MM.1S (cell line): ENCODE results near the gene TCF19.

Experiments
- CTCF ChIP-seq: fragments of 300-600 bp; sonication (generic); IDR thresholded peaks from 2 replicates; pipeline ENCODE4 v1.5.1; 2016; ENCODE audit warnings: antibody characterized with exemption, low read length, mixed read lengths
- EZH2phosphoT487 ChIP-seq: fragments of 300-600 bp; sonication (generic); IDR thresholded peaks from 2 replicates; pipeline ENCODE4 v1.6.1; 2018; ENCODE audit warnings: antibody characterized with exemption, low read length

- TF ChIP-seq CTCF (no peak), EZH2phosphoT487 (no peak)
These were observed 13.0 kb upstream of the TCF19 start for GRCh38 chr6:31145386-31145785.
